PC-3 (cell line): Measurements from ENCODE around the gene CSAD.

Source experiments
- EZH2 ChIP-seq: fragments of 300-600 bp; sonication (generic); IDR thresholded peaks from one replicate; pipeline ENCODE4 v1.6.1; 2017; ENCODE audit warnings: antibody characterized with exemption, mild to moderate bottlenecking, low read length; ENCODE audit not compliant: unreplicated experiment
- EZH2phosphoT487 ChIP-seq: fragments of 300-600 bp; sonication (generic); IDR thresholded peaks from 2 replicates; pipeline ENCODE4 v1.6.1; 2018; ENCODE audit warnings: mild to moderate bottlenecking, antibody characterized with exemption, low read length, borderline replicate concordance
- TF ChIP-seq, protein P1 (sequence below): fragments of 300-600 bp; sonication (generic); conservative IDR thresholded peaks from 2 replicates; pipeline ENCODE4 v1.5.1; 2017; ENCODE audit warnings: antibody characterized with exemption, low read depth, mild to moderate bottlenecking, low read length

DNA sequence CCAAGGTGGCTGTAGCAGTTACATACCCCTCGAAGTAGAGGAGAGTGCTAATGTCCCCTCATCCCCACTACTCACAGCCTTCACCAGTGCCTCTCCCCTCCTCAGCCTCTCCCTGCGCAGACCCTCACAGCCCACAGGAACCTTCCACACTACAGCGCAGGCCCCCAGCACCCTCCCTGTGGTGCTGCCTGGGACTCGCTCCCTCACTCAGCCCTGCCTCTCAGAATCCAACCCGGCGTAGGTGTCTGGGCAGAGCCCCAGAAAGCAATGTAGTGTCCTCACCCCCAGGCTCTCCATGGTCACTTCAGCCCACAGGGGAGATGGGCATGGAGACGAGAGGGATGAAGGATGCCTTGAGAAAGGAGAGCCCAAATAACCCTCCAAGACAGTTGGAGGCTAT is 11.1 kb downstream of the CSAD start:
- TF ChIP-seq, protein P1, sequence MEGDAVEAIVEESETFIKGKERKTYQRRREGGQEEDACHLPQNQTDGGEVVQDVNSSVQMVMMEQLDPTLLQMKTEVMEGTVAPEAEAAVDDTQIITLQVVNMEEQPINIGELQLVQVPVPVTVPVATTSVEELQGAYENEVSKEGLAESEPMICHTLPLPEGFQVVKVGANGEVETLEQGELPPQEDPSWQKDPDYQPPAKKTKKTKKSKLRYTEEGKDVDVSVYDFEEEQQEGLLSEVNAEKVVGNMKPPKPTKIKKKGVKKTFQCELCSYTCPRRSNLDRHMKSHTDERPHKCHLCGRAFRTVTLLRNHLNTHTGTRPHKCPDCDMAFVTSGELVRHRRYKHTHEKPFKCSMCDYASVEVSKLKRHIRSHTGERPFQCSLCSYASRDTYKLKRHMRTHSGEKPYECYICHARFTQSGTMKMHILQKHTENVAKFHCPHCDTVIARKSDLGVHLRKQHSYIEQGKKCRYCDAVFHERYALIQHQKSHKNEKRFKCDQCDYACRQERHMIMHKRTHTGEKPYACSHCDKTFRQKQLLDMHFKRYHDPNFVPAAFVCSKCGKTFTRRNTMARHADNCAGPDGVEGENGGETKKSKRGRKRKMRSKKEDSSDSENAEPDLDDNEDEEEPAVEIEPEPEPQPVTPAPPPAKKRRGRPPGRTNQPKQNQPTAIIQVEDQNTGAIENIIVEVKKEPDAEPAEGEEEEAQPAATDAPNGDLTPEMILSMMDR: no peak
- TF ChIP-seq EZH2phosphoT487 (no peak), EZH2 (no peak)
